ES-I3 (cell line): Measurements from ENCODE around the gene TMEM161A.

Source experiments
- H3K36me3 ChIP-seq: 2 replicates; pipeline ENCODE4 v1.6.1; 2013; ENCODE audit warnings: mild to moderate bottlenecking, low read length, control low read depth, moderate library complexity; ENCODE audit not compliant: insufficient read depth
- H3K4me1 ChIP-seq: 2 replicates; pipeline ENCODE4 v1.6.1; 2013; ENCODE audit warnings: mild to moderate bottlenecking, control low read depth, low read length; ENCODE audit not compliant: insufficient read depth
- H3K9ac ChIP-seq: 2 replicates; pipeline ENCODE4 v1.6.1; 2013; ENCODE audit warnings: low read depth, mild to moderate bottlenecking, low read length, moderate library complexity
- H3K9me3 ChIP-seq: 2 replicates; pipeline ENCODE4 v1.6.1; 2013; ENCODE audit warnings: mild to moderate bottlenecking, low read length, moderate library complexity; ENCODE audit not compliant: control insufficient read depth, insufficient read depth

TMEM161A gene

DNA sequence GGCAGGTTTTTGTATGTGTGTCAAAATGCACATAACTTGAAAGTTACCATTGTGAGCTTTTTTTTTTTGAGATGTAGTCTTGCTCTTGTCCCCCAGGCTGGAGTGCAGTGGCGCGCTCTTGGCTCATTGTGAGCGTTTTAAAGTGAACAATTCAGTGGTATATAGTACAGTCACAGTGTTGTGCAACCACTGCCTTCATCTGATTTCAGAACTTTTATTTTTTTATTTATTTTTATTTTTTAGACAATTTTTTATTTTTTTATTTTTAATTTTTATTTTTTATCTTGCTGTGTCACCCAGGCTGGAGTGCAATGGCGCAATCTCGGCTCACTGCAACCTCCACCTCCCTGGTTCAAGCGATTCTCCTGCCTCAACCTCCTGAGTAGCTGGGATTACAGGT, 59.5 kb downstream of the TMEM161A start:
- H3K9ac ChIP-seq = no peak overlapping the region
- H3K4me1 ChIP-seq = no peaks in the 10 kb centered on the region
- no peaks in the 10 kb centered on the region for H3K9me3 ChIP-seq
- no peaks in the 10 kb centered on the region for H3K36me3 ChIP-seq

- Histone ChIP-seq H3K9ac (no peak overlapping the region), H3K4me1 (no peaks in the 10 kb centered on the region), H3K36me3 (no peaks in the 10 kb centered on the region), H3K9me3 (no peaks in the 10 kb centered on the region)
Observed at GRCh38 chr19:19077103-19077502, 61.2 kb downstream of the TMEM161A start.

DNA sequence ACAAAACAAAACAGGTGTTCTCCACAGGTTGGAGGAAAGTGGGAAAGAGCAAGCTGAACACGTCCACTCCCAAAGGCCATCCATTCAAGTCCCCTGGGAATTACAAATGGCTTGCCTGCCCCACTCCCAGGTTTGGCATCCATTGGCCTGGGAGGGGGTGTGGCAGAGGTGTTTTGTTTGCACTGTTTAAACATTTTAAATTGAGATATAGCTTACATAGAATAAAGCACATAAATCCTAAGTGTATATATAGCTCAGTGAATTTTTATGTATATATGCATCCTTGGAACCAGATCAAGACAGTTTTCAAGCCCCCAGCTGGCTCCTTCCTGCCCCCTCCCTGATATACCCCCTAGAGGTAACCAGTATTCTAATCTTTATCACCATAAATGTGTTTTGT, 61.8 kb downstream of the TMEM161A start:
- no peaks in the 10 kb centered on the region for H3K36me3 ChIP-seq
- no peaks in the 10 kb centered on the region for H3K4me1 ChIP-seq
- no peaks in the 10 kb centered on the region for H3K9me3 ChIP-seq
- H3K9ac ChIP-seq = no peak overlapping the region

- Histone ChIP-seq H3K4me1 (no peaks in the 10 kb centered on the region), H3K36me3 (no peaks in the 10 kb centered on the region), H3K9me3 (no peaks in the 10 kb centered on the region), H3K9ac (no peak overlapping the region)
Observed at GRCh38 chr19:19075126-19075525, 63.2 kb downstream of the TMEM161A start.

- Histone ChIP-seq H3K9me3 (no peaks in the 10 kb centered on the region), H3K9ac (no peak overlapping the region), H3K36me3 (no peaks in the 10 kb centered on the region), H3K4me1 (no peaks in the 10 kb centered on the region)
Observed at GRCh38 chr19:19074196-19074882, 63.9 kb downstream of the TMEM161A start.

DNA sequence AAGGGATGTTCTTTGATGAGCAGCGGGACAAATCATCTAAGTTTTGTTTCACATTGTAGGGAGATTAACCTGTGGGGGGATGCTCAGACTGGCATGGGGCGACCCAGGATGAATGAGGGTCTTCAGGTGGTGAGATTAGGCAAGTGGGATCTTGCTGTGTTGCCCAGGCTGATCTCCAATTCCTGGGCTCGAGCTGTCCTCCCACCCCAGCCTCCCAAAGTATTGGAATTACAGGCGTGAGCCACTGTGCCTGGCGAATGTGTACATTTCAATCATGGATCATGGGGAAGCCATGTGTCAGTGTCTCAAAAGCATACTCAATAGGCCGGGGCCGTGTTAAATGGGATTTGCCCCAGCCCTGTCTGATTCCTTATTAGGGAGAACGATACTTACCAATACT, 66.4 kb downstream of the TMEM161A start:
- no peaks in the 10 kb centered on the region for H3K36me3 ChIP-seq
- no peak overlapping the region for H3K9ac ChIP-seq
- no peaks in the 10 kb centered on the region for H3K4me1 ChIP-seq
- H3K9me3 ChIP-seq = no peaks in the 10 kb centered on the region
